Measurements from ENCODE around the gene APIP. TPM values are rescaled to one million over a fixed set of nuclear protein-coding genes. Genes with fewer than 3 reads are reported as not detected.

The APIP gene
- total RNA-seq, 1 donor from 2014 or later, result 36.7 TPM

- no peak overlapping the region for H3K27ac ChIP-seq
- no peaks in the 10 kb centered on the region for H3K36me3 ChIP-seq
- H3K4me3 ChIP-seq, result no peak overlapping the region
- intact Hi-C loops (cut with DNase I), result no loop called here
- no peaks in the 10 kb centered on the region for H3K4me1 ChIP-seq
- peak; percentile 55 for TF ChIP-seq CTCF (IDR thresholded peaks at IDR 0.05)
- DNase-seq (no peak), ATAC-seq (peak; percentile 88 to 89)
- no peaks in the 10 kb centered on the region for H3K27me3 ChIP-seq (ENCODE audit: low read depth)
- no peaks in the 10 kb centered on the region for H3K9me3 ChIP-seq
Measured at GRCh38 chr11:34840736-34841386, 75.3 kb downstream of the APIP start.

- Histone ChIP-seq H3K27ac (no peak overlapping the region), H3K4me1 (no peaks in the 10 kb centered on the region), H3K27me3 (ENCODE audit: low read depth) (no peaks in the 10 kb centered on the region), H3K9me3 (no peaks in the 10 kb centered on the region), H3K4me3 (no peak overlapping the region), H3K36me3 (no peaks in the 10 kb centered on the region)
- DNase-seq, result no peak
- no peak for TF ChIP-seq CTCF (IDR thresholded peaks at IDR 0.05)
- no peak for ATAC-seq
- intact Hi-C loops (cut with DNase I), result no loop called here
Measured at GRCh38 chr11:34839969-34840368, 76.2 kb downstream of the APIP start.

GRCh38 chr11:34836958-34837856 lies 79.0 kb downstream of the APIP start:
- ATAC-seq (no peak), DNase-seq (no peak)
- Histone ChIP-seq H3K4me3 (no peak overlapping the region), H3K27me3 (ENCODE audit: low read depth) (no peaks in the 10 kb centered on the region), H3K4me1 (no peaks in the 10 kb centered on the region), H3K9me3 (no peaks in the 10 kb centered on the region), H3K36me3 (no peaks in the 10 kb centered on the region), H3K27ac (no peak overlapping the region)
- TF ChIP-seq CTCF (IDR thresholded peaks at IDR 0.05), result no peak
- intact Hi-C loops (cut with DNase I), result no loop called here

DNA sequence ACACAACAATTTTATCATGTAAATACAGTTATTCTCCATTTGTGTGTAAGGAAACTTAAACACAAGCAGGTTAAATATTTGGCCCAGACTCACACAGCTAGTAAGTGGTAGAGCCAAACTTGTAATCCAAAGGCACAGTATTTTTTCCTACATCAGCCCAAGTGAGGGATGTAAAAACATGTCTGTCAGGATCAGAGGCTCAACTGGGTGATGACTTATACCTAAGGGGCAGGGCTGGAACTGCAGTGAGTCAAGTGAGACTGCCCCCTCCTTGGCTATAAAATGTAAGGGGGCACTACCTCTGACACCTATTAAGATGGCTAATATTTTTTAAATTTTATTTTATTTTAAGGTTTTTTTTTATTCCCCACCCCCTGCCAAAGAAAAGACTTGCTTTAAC lies 82.6 kb downstream of the APIP start:
- DNase-seq, result no peak
- no peak for TF ChIP-seq CTCF (IDR thresholded peaks at IDR 0.05)
- ATAC-seq, result no peak
- Histone ChIP-seq H3K4me1 (no peaks in the 10 kb centered on the region), H3K36me3 (no peaks in the 10 kb centered on the region), H3K27ac (no peak overlapping the region), H3K4me3 (no peak overlapping the region), H3K27me3 (ENCODE audit: low read depth) (no peaks in the 10 kb centered on the region), H3K9me3 (no peaks in the 10 kb centered on the region)
- intact Hi-C loops (cut with DNase I), result no loop called here

Small RNA genes within 50 kb of the gene (microRNA-seq; reads per million reads assigned to microRNA genes)
- gene MIR1343 (ENCODE audit: borderline number of aligned reads), result 3.5 reads per million

Other genes starting within 250 kb of the APIP start
- 39.1 TPM for gene PDHX, start 239 bp upstream of the APIP start, total RNA-seq
- 613 TPM for gene CD44, start 222.8 kb upstream of the APIP start, total RNA-seq

Data from lower lobe of right lung (tissue), 2 donors.